Gastroesophageal sphincter (tissue), 3 donors: ENCODE results near the gene C1orf232.

ENCODE experiments used
- CTCF ChIP-seq, 4 experiments: fragments of 200-600 bp in 2 of 4; fragments of 450-650 bp in 2 of 4; sonication (generic) in 1 of 4; IDR thresholded peaks; one replicate each; pipeline ENCODE4 v1.5.1; 2017 to 2019; ENCODE audit warnings: antibody characterized with exemption in 4 of 4, mild to moderate bottlenecking in 2 of 4, moderate library complexity in 2 of 4
- POLR2A ChIP-seq, 2 donors: fragments of 450-650 bp; IDR thresholded peaks; one replicate each; pipeline ENCODE4 v1.6.1; 2017; ENCODE audit warnings: antibody characterized with exemption in 2 of 2, mild to moderate bottlenecking in 2 of 2, moderate library complexity in 1 of 2

DNA sequence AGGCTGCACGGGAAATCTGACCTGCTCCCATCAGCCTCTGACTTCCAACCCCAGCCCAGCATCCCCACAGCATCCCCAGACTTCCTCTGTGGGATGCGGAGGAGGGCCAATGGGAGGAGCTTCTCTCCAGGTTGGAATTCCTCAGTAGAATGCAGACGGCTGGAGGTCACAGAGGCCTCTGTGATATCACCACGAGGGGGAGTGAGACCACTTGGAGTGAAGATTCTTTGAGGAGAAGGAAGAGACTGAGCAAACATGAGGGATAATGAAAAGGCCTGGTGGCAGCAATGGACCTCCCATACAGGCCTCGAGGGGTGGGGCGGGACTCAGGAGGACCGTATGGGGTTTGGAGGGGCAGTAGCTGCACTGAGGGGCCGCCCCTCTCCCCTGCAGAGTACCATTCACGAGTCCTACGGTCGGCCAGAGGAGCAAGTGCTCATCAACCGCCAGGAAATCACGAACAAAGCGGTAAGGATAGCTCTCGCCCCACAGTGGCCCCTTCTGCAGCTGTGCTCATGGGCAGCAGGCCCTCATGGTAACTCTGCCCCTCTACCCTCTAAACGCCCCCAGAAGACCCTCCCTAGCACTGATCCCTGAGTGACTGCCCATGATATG is 21.7 kb upstream of the C1orf232 start, which contains the start of gene CATSPER4:
- TF ChIP-seq POLR2A (IDR thresholded peaks at IDR 0.05) = no peak
- TF ChIP-seq CTCF (IDR thresholded peaks at IDR 0.05) = no peak
